Measurements from ENCODE around the gene MRFAP1.
"Not testable (repeated sequence)": the region's sequence is repeated elsewhere in the genome, so short reads cannot be mapped to it uniquely, and the experiment has no call there.

MRFAP1 gene

GRCh38 chr4:6612961-6613675, 27.4 kb upstream of the MRFAP1 start:
- no peak for FAIRE-seq

- FAIRE-seq, result no peak
These were observed 26.5 kb upstream of the MRFAP1 start for GRCh38 chr4:6613676-6614651.

GRCh38 chr4:6614701-6615230, 25.7 kb upstream of the MRFAP1 start:
- FAIRE-seq, result no peak

GRCh38 chr4:6616087-6616995, 24.1 kb upstream of the MRFAP1 start:
- no peak for FAIRE-seq

- no peak for FAIRE-seq
These were observed 23.2 kb upstream of the MRFAP1 start for GRCh38 chr4:6617246-6617645.

- FAIRE-seq, result no peak
These were observed 21.9 kb upstream of the MRFAP1 start for GRCh38 chr4:6618386-6619115.

- no peak for FAIRE-seq
These were observed 21.4 kb upstream of the MRFAP1 start for GRCh38 chr4:6619116-6619465.

GRCh38 chr4:6619466-6620255, 20.8 kb upstream of the MRFAP1 start:
- no peak for FAIRE-seq

- no peak for FAIRE-seq
These were observed 20.2 kb upstream of the MRFAP1 start for GRCh38 chr4:6620296-6620695.

- no peak for FAIRE-seq
These were observed 19.5 kb upstream of the MRFAP1 start for GRCh38 chr4:6620891-6621555.

GRCh38 chr4:6621556-6621927, 18.9 kb upstream of the MRFAP1 start:
- no peak for FAIRE-seq

GRCh38 chr4:6622744-6623143, 17.7 kb upstream of the MRFAP1 start:
- FAIRE-seq, result no peak

- no peak for FAIRE-seq
These were observed 15.2 kb upstream of the MRFAP1 start for GRCh38 chr4:6625256-6625655.

- no peak for FAIRE-seq
These were observed 14.4 kb upstream of the MRFAP1 start for GRCh38 chr4:6626066-6626465.

- FAIRE-seq, result no peak
These were observed 12.7 kb upstream of the MRFAP1 start for GRCh38 chr4:6627832-6628231.

GRCh38 chr4:6628484-6628883, 12.0 kb upstream of the MRFAP1 start:
- FAIRE-seq, result not testable (repeated sequence)

GRCh38 chr4:6632125-6632524, 8.4 kb upstream of the MRFAP1 start:
- FAIRE-seq, result no peak

GRCh38 chr4:6633091-6633906, 7.2 kb upstream of the MRFAP1 start:
- no peak for FAIRE-seq

GRCh38 chr4:6634746-6635145, 5.7 kb upstream of the MRFAP1 start:
- FAIRE-seq, result no peak

Data from A204.1 (cell line).